ENCODE measurements around the gene CBFB.

GRCh38 chr16:67148221-67148620 is 119.3 kb downstream of the CBFB start:
- no peak for TF ChIP-seq CTCF (IDR thresholded peaks at IDR 0.05; ENCODE audit: low read depth, low read length)
- TF ChIP-seq EZH2phosphoT487 (IDR thresholded peaks at IDR 0.05; ENCODE audit: low read depth) = no peak

All from OCI-LY3 (cell line).